Lung (tissue), 12 donors: ENCODE results near the gene TCF12. TPM values are rescaled to one million over a fixed set of nuclear protein-coding genes. Genes with fewer than 3 reads are reported as not detected.
A peak's percentile ranks its signal among the peaks of the same experiment; 100 is the strongest.

Experiments used
- ATAC-seq: fragments of 200-7000 bp; cut with Tn5 transposase; one replicate; pipeline ENCODE4 v1.9.1; 2020; ENCODE audit warnings: moderate number of reproducible peaks; ENCODE audit not compliant: insufficient read depth, low FRiP score
- DNase-seq, 3 donors: peaks; one replicate each; pipeline ENCODE4 v3.0.0-alpha.2; 2013 to 2017
- H3K27ac ChIP-seq, 2 donors: one replicate each; pipeline ENCODE4 v1.5.1; 2013; ENCODE audit warnings: mild to moderate bottlenecking in 2 of 2, moderate library complexity in 2 of 2, control low read depth in 1 of 2, inconsistent platforms in 1 of 2, low read depth in 1 of 2, low read length in 1 of 2
- H3K27me3 ChIP-seq, 3 donors: one replicate each; pipeline ENCODE4 v1.5.1; 2013; ENCODE audit warnings: low read length in 2 of 3; ENCODE audit not compliant: control insufficient read depth in 3 of 3, insufficient read depth in 3 of 3
- H3K36me3 ChIP-seq, 4 donors: one replicate each; pipeline ENCODE4 v1.5.1; 2013; ENCODE audit warnings: low read length in 4 of 4, mild to moderate bottlenecking in 1 of 4, moderate library complexity in 1 of 4; ENCODE audit not compliant: control insufficient read depth in 4 of 4, insufficient read depth in 4 of 4
- H3K4me1 ChIP-seq, 5 donors: one replicate each; pipeline ENCODE4 v1.5.1; 2013; ENCODE audit warnings: low read length in 5 of 5, mild to moderate bottlenecking in 2 of 5, moderate library complexity in 1 of 5; ENCODE audit not compliant: control insufficient read depth in 5 of 5, insufficient read depth in 5 of 5
- H3K4me3 ChIP-seq: one replicate; pipeline ENCODE4 v1.5.1; 2013; ENCODE audit warnings: mild to moderate bottlenecking, control low read depth, moderate library complexity
- H3K9ac ChIP-seq, 2 donors: one replicate each; pipeline ENCODE4 v1.5.1; 2013; ENCODE audit warnings: low read length in 2 of 2, control low read depth in 1 of 2; ENCODE audit not compliant: insufficient read depth in 1 of 2
- H3K9me3 ChIP-seq, 4 donors: one replicate each; pipeline ENCODE4 v1.5.1; 2013; ENCODE audit warnings: low read length in 3 of 4, mild to moderate bottlenecking in 1 of 4, moderate library complexity in 1 of 4; ENCODE audit not compliant: control insufficient read depth in 4 of 4, insufficient read depth in 3 of 4
- CTCF ChIP-seq: IDR thresholded peaks from 2 replicates; pipeline ENCODE4 v1.5.1; 2012; ENCODE audit warnings: mild to moderate bottlenecking; ENCODE audit errors: control extremely low read depth, extremely low read depth
- WGBS, 2 donors: extraction: QIAGEN DNeasy Blood & Tissue Kit; methylation state at CpG; one replicate each; pipeline ENCODE4 v1.1.7; 2013; 5-methylcytosine and 5-hydroxymethylcytosine counted together
- polyA plus RNA-seq, 2 donors: library from polyadenylated mRNA; stranded (reverse); fragments of 200-250 nt; gene quantifications; one replicate each; pipeline ENCODE4 v1.2.1, GENCODE V29; 2013
- total RNA-seq, 2 donors: library from RNA; depleted of rRNA in 1 of 2; stranded (reverse); fragments of >200 nt in 1 of 2; gene quantifications; one replicate each; pipeline ENCODE4 v1.2.1, GENCODE V29; 2014 to 2021
- donor health status: control.
- donor health status: control.
- donor health status: Bipolar disorder and iron deficiency.
- donor health status: healthy.
- donor health status: DM: yes; HTN: yes; CAD: no.

The TCF12 gene
- total and polyA plus RNA-seq, 4 donors: 9.6 to 314 (median 56.3) TPM

GRCh38 chr15:57237676-57238075 lies 319.2 kb downstream of the TCF12 start:
- no peak for TF ChIP-seq CTCF
- DNase-seq (no peak), ATAC-seq (no peak)
- Histone ChIP-seq H3K9me3 (no peaks in the 10 kb centered on the region), H3K27me3 (no peaks in the 10 kb centered on the region), H3K4me3 (no peak overlapping the region), H3K4me1 (peaks cover 0 to 43% (median 4%) of the 10 kb centered on the region in 5 donors), H3K36me3 (peaks cover 0 to 13% (median 10%) of the 10 kb centered on the region in 4 donors), H3K27ac (no peak overlapping the region), H3K9ac (no peak overlapping the region)
- WGBS, 2 donors: 59 to 78% methylated on average over 1 of the region's 1 CpG

- ATAC-seq: peak; percentile 6
- H3K4me3 ChIP-seq: no peak overlapping the region
- WGBS, 2 donors: 24 to 37% methylated on average over 3 of the region's 3 CpGs
- H3K27me3 ChIP-seq: no peaks in the 10 kb centered on the region
- TF ChIP-seq CTCF: no peak
- H3K9me3 ChIP-seq: no peaks in the 10 kb centered on the region
- H3K27ac ChIP-seq: no peak overlapping the region
- H3K36me3 ChIP-seq: peaks cover 6 to 10% (median 8%) of the 10 kb centered on the region in 4 donors
- peaks cover 0 to 9% (median 4%) of the 10 kb centered on the region in 5 donors for H3K4me1 ChIP-seq
- DNase-seq: peak; percentile 65 to 87 (median 83)
- H3K9ac ChIP-seq: peak overlapping the region in 1 of 2 donors; percentile 11
These were observed 326.7 kb downstream of the TCF12 start for GRCh38 chr15:57245130-57245529.

GRCh38 chr15:57245714-57246113 lies 327.3 kb downstream of the TCF12 start:
- no peak for TF ChIP-seq CTCF
- Histone ChIP-seq H3K4me3 (no peak overlapping the region), H3K27ac (no peak overlapping the region), H3K4me1 (peaks cover 0 to 9% (median 4%) of the 10 kb centered on the region in 5 donors), H3K27me3 (no peaks in the 10 kb centered on the region), H3K9ac (no peak overlapping the region), H3K9me3 (no peaks in the 10 kb centered on the region), H3K36me3 (peaks cover 6 to 10% (median 7%) of the 10 kb centered on the region in 4 donors)
- DNase-seq (no peak), ATAC-seq (no peak)
- 96 to 100% methylated on average over 1 of the region's 1 CpG for WGBS, 2 donors

- no peak for TF ChIP-seq CTCF
- Histone ChIP-seq H3K27ac (no peak overlapping the region), H3K4me3 (no peak overlapping the region), H3K4me1 (peaks cover 0 to 9% (median 4%) of the 10 kb centered on the region in 5 donors), H3K36me3 (peaks cover 6 to 14% (median 8%) of the 10 kb centered on the region in 4 donors), H3K9ac (no peak overlapping the region), H3K27me3 (no peaks in the 10 kb centered on the region), H3K9me3 (no peaks in the 10 kb centered on the region)
- DNase-seq (no peak), ATAC-seq (no peak)
- 54 to 98% methylated on average over 1 of the region's 1 CpG for WGBS, 2 donors
These were observed 329.6 kb downstream of the TCF12 start for GRCh38 chr15:57248074-57248473.
